Vagina (tissue), 2 donors: ENCODE measurements around the gene TMEM86A.

ENCODE experiments used
- POLR2A ChIP-seq, 2 donors: fragments of 450-650 bp; IDR thresholded peaks; one replicate each; pipeline ENCODE4 v1.6.1; 2017; ENCODE audit warnings: antibody characterized with exemption in 2 of 2, mild to moderate bottlenecking in 2 of 2, moderate library complexity in 2 of 2
- TF ChIP-seq, protein P1 (sequence below), 3 experiments: fragments of 450-650 bp in 2 of 3; fragments of 200-600 bp in 1 of 3; sonication (generic) in 1 of 3; IDR thresholded peaks; one replicate each; pipeline ENCODE4 v1.5.1; 2017 to 2019; ENCODE audit warnings: antibody characterized with exemption in 3 of 3, mild to moderate bottlenecking in 2 of 3, moderate library complexity in 2 of 3

GRCh38 chr11:18736590-18737148 is 38.1 kb downstream of the TMEM86A start:
- TF ChIP-seq, protein P1, sequence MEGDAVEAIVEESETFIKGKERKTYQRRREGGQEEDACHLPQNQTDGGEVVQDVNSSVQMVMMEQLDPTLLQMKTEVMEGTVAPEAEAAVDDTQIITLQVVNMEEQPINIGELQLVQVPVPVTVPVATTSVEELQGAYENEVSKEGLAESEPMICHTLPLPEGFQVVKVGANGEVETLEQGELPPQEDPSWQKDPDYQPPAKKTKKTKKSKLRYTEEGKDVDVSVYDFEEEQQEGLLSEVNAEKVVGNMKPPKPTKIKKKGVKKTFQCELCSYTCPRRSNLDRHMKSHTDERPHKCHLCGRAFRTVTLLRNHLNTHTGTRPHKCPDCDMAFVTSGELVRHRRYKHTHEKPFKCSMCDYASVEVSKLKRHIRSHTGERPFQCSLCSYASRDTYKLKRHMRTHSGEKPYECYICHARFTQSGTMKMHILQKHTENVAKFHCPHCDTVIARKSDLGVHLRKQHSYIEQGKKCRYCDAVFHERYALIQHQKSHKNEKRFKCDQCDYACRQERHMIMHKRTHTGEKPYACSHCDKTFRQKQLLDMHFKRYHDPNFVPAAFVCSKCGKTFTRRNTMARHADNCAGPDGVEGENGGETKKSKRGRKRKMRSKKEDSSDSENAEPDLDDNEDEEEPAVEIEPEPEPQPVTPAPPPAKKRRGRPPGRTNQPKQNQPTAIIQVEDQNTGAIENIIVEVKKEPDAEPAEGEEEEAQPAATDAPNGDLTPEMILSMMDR (IDR thresholded peaks at IDR 0.05), result no peak
- no peak for TF ChIP-seq POLR2A (IDR thresholded peaks at IDR 0.05)
